HUES6 (cell line): ENCODE data around the gene ACAP2.
A peak's percentile ranks its signal among the peaks of the same experiment; 100 is the strongest.

Experiments
- H3K27ac ChIP-seq: 2 replicates; pipeline ENCODE4 v1.7.0; 2013; ENCODE audit warnings: low read depth, mild to moderate bottlenecking, low read length, inconsistent platforms
- H3K27me3 ChIP-seq: 2 replicates; pipeline ENCODE4 v1.6.1; 2013; ENCODE audit warnings: low read length; ENCODE audit not compliant: control insufficient read depth, insufficient read depth
- H3K36me3 ChIP-seq: 2 replicates; pipeline ENCODE4 v1.6.1; 2013; ENCODE audit warnings: low read length; ENCODE audit not compliant: control insufficient read depth, insufficient read depth
- H3K4me1 ChIP-seq: 2 replicates; pipeline ENCODE4 v1.6.1; 2013; ENCODE audit warnings: low read length; ENCODE audit not compliant: control insufficient read depth, insufficient read depth
- H3K4me3 ChIP-seq: 2 replicates; pipeline ENCODE4 v1.5.1; 2013; ENCODE audit warnings: low read depth, low read length
- H3K9ac ChIP-seq: one replicate; pipeline ENCODE4 v1.6.1; 2013; ENCODE audit warnings: mild to moderate bottlenecking, low read length
- H3K9me3 ChIP-seq: 2 replicates; pipeline ENCODE4 v1.6.1; 2013; ENCODE audit warnings: low read depth, low read length; ENCODE audit not compliant: control insufficient read depth, insufficient read depth

Gene ACAP2

DNA sequence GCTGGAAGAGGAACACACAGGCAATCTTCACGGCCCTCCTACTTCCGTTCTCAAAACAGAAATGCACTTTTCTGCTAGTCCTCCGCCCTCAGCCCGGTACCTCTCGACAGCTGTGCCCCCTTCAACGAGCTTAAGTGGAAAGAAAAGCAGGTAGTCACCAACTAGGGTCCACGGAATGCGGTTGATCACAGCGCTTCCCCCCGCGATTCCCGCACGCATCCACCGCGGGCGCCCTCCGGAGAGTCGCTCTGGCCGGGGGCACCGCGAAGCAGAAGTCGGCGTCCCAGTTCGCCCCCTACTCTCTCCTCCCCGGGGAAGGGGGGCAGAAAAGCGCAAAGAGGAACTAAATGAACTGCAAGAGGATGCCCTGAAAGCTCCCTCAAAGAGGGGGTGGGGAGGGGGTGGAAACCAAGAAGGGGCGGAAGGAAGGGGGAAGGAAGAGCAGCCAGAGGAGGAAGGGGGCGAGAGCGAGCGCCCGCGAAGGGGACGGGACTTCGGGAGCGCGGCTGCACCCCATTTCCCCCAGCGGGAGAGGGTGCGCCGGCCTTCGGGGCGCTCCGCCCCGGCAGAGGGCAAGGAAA is 738 bp downstream of the ACAP2 start:
- no peaks in the 10 kb centered on the region for H3K36me3 ChIP-seq

DNA sequence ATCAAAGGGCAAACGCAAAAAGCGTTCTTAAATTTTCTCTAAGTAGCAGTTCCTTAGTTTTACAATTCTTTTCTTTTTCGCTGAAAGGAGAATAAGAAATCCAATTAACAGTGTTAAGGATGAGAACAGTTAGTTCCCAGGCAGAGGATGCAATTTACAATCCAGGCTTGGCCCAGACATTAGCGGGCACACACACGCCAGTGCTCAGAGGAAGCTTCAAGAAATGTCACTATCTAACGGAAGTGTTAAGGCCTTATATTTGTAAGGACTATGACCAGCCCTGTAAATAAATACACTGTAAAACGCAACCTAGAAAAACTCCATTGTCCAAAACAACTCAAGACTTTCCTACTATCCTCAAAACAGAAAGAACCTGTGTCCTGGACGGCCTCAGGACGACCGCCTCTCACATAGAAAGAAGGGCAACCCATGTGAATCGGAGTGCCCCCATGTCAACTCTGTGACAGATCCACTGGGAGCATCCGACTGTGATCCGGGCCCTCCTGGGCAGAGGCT is 1.3 kb downstream of the ACAP2 start:
- Histone ChIP-seq H3K36me3 (no peaks in the 10 kb centered on the region), H3K4me3 (peak overlapping the region; percentile 85), H3K9ac (peak overlapping the region; percentile 89), H3K27ac (no peak overlapping the region), H3K27me3 (no peaks in the 10 kb centered on the region), H3K4me1 (peaks cover 18% of the 10 kb centered on the region), H3K9me3 (no peaks in the 10 kb centered on the region)

More for the DNA sequence above, 738 bp downstream of the ACAP2 start:
- Histone ChIP-seq H3K27ac (peak overlapping the region; percentile 80), H3K4me3 (peak overlapping the region; percentile 85), H3K9ac (peak overlapping the region; percentile 89), H3K27me3 (no peaks in the 10 kb centered on the region), H3K9me3 (no peaks in the 10 kb centered on the region), H3K4me1 (peaks cover 18% of the 10 kb centered on the region)

DNA sequence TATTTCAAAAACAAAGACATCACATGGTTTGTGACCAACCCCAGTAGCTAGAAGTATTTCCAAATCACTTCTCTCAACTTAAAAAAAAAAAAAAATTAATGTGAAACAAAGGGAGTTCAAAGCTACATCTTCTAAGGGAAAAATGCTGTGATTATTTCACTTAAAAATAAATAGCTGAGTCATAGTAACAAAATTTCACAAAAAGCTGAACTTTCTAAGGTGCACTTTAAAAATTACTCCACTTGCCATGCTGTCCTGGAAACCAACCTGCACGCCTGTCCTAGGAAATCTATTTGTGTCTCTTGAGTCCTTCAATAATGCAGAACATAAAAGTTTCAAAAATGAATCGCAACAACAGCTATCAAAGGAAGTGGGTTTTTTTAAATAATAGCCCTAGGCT is 1.8 kb downstream of the ACAP2 start:
- Histone ChIP-seq H3K36me3 (no peaks in the 10 kb centered on the region), H3K4me3 (peak overlapping the region; percentile 85), H3K27me3 (no peaks in the 10 kb centered on the region), H3K4me1 (peaks cover 16% of the 10 kb centered on the region), H3K9ac (no peak overlapping the region), H3K9me3 (no peaks in the 10 kb centered on the region), H3K27ac (no peak overlapping the region)

DNA sequence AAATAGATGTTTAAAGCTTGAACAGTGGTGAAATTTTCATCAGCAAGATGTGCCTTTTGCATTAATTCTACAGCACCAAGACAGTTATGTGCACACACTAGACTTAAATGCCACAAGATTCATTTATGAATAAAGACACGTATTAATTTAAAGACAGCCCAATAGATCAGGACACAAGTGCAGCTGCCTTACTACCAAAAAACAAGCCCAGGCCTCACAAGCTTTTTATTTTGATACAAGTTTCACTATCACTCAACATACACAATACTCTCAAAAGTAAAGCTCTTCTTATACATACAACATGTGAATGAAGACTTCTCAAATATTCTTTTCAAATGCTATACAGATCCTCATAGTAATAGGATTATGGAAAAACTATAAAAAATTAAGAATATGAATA is 2.4 kb downstream of the ACAP2 start:
- H3K27me3 ChIP-seq = no peaks in the 10 kb centered on the region
- peaks cover 13% of the 10 kb centered on the region for H3K4me1 ChIP-seq
- no peaks in the 10 kb centered on the region for H3K36me3 ChIP-seq
- no peak overlapping the region for H3K4me3 ChIP-seq
- H3K27ac ChIP-seq = no peak overlapping the region
- H3K9ac ChIP-seq = no peak overlapping the region
- no peaks in the 10 kb centered on the region for H3K9me3 ChIP-seq

DNA sequence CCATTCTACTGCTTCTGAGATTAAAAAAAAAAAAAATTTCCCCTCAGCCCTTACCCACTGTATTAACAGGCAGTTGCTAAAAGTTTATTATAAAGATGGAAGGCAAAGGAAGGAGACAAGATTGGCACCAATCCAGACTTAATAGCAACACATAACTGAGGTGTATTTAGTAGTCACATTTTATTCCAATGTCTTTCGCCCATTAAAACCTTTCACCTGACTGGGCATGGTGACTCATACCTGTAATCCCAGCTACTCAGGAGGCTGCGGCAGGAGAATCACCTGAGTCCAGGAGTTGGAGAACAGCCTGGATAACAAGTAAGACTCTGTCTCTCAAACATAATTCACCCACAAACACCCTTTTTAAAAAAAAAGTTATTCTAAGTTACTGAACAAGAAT is 4.4 kb downstream of the ACAP2 start:
- Histone ChIP-seq H3K27me3 (no peaks in the 10 kb centered on the region), H3K9me3 (no peaks in the 10 kb centered on the region), H3K36me3 (no peaks in the 10 kb centered on the region), H3K27ac (no peak overlapping the region), H3K4me3 (no peak overlapping the region), H3K9ac (no peak overlapping the region), H3K4me1 (peaks cover 9% of the 10 kb centered on the region)

DNA sequence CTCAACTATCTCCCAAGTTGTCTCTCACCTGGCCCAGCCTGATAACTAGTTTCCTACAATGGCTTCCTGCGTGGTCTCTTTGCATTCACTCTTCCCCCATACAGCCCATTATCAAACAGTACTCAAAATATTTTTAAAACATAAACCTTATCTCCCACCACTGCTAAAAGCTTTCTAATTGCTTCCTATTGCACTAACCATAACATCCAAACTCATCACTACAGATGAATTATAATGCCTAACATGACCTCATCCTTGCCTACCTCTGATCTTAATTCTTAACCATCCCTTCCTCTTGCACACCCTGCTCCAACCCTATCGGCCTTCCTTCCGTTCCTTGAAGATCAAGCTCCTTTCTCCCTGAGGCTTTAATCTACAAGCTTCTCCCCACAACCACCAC is 17.0 kb downstream of the ACAP2 start:
- Histone ChIP-seq H3K9me3 (no peaks in the 10 kb centered on the region), H3K27ac (no peak overlapping the region), H3K4me1 (no peaks in the 10 kb centered on the region), H3K4me3 (no peak overlapping the region), H3K36me3 (no peaks in the 10 kb centered on the region), H3K27me3 (no peaks in the 10 kb centered on the region), H3K9ac (no peak overlapping the region)

DNA sequence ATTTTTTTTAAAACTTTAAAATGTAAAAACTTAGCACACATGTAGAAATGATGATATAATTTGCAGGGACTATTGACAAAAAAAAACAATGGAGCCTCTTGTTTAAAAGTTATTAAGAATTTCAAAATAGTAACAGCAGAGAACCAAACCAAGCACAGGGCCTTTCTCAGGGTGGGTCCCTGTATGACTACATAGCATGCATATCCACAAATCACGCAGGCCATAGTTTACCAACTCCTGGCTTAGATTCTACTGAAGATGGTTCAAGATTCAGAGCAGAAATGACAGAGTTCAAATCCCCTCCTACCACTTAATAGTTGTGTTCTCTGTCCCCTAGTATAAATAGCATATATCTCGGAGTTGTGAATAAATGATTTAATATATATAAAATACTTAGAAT is 19.0 kb downstream of the ACAP2 start:
- Histone ChIP-seq H3K27ac (no peak overlapping the region), H3K4me1 (no peaks in the 10 kb centered on the region), H3K36me3 (no peaks in the 10 kb centered on the region), H3K27me3 (no peaks in the 10 kb centered on the region), H3K4me3 (no peak overlapping the region), H3K9ac (no peak overlapping the region), H3K9me3 (no peaks in the 10 kb centered on the region)

DNA sequence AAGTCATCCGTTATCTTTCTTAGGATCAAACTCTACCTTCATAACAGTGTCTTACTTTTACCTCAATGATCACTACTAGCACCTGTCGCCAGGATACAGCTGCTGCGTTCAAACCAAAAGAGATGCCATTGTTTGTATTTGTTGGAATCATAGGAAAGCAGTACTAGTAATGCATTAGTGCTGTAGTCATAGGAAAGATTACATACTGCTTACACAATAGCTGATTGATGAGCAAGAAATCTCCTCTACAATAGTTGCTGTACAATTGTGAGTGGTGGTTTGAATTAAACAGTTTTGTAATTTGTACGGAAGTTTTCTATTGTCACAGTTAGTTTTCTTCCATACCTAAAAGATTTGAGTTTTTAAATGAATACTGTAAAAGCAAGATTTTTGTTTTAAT is 21.4 kb downstream of the ACAP2 start:
- Histone ChIP-seq H3K36me3 (no peaks in the 10 kb centered on the region), H3K9ac (no peak overlapping the region), H3K9me3 (no peaks in the 10 kb centered on the region), H3K27me3 (no peaks in the 10 kb centered on the region), H3K4me1 (no peaks in the 10 kb centered on the region), H3K4me3 (no peak overlapping the region), H3K27ac (no peak overlapping the region)

DNA sequence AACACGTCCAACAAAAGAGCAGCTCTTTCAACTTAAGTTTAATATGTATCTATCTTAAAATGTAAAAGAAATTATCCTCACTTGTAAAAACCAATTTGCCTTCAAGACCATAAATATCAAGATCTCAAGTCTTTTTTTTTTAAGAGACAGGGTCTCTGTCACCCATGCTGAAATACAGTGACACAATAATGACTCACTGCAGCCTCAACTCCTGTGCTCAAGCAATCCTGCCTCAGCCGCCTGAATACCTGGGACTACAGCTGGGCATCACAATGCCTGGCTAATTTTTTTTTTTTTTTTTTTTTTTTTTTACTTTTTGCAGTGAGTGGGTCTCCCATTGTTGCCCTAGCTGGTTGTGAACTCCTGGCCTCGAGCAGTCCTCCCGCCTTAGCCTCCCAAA is 26.0 kb downstream of the ACAP2 start:
- Histone ChIP-seq H3K9me3 (no peaks in the 10 kb centered on the region), H3K36me3 (no peaks in the 10 kb centered on the region), H3K9ac (no peak overlapping the region), H3K27ac (no peak overlapping the region), H3K4me3 (no peak overlapping the region), H3K4me1 (no peaks in the 10 kb centered on the region), H3K27me3 (no peaks in the 10 kb centered on the region)

DNA sequence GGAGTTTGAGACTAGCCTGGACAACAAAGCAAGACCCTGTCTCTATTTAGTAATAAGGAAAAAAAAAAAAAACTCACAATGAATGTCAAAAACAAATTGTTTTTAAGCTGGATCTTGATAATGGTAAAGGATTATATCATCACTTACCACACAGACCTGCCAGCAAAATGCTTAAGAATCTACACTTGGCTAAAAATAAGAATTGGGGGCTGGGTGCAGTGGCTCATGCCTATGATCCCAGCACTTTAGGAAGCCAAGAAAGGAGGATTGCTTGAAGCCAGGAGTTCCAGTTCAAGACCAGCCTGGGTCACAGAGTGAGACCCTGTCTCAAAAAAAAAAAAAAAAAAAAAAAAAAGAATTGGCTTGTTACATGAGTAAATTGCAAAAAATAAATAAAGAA is 31.0 kb downstream of the ACAP2 start:
- H3K4me3 ChIP-seq = no peak overlapping the region
- H3K4me1 ChIP-seq = no peaks in the 10 kb centered on the region
- H3K9ac ChIP-seq = no peak overlapping the region
- no peak overlapping the region for H3K27ac ChIP-seq
- H3K9me3 ChIP-seq = peaks cover 8% of the 10 kb centered on the region; the same call in 1 of the 2 replicates
- no peaks in the 10 kb centered on the region for H3K36me3 ChIP-seq
- no peaks in the 10 kb centered on the region for H3K27me3 ChIP-seq

DNA sequence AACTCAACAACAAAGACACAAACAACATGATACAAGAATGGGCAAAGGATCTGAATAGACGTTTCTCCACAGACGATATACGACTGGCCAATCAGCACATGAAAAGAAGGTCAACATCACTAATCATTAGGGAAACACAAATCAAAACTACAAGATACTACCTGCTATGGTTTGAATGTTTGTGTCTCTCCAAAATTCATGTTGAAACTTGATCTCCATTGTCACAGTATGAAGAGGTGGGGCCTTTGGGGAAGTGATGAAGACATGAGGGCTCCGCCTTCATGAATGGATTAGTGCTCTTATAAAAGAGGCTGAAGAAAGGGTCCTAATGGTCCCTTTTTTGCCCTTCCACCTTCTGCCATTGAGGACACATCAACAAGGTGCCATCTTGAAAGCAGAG is 32.3 kb downstream of the ACAP2 start:
- Histone ChIP-seq H3K36me3 (no peaks in the 10 kb centered on the region), H3K4me3 (no peak overlapping the region)

More for the DNA sequence above, 32.3 kb downstream of the ACAP2 start:
- H3K27ac ChIP-seq = no peak overlapping the region
- peaks cover 8% of the 10 kb centered on the region; the same call in 1 of the 2 replicates for H3K9me3 ChIP-seq
- H3K9ac ChIP-seq = no peak overlapping the region
- H3K27me3 ChIP-seq = no peaks in the 10 kb centered on the region
- no peaks in the 10 kb centered on the region for H3K4me1 ChIP-seq
